Activated T-cell treated with anti-CD3 and anti-CD28 coated beads, Interleukin-2, amount 50 U/mL, for 24 hours (primary cell): ENCODE results near the gene PRXL2B.

Source experiments
- DNase-seq: peaks from one replicate; pipeline ENCODE4 v3.0.0-alpha.2; 2020
- H3K27ac Mint-ChIP-seq: 2 replicates; pipeline ENCODE4 v1.8.0; 2020; ENCODE audit warnings: mild to moderate bottlenecking, mixed read lengths
- H3K27me3 Mint-ChIP-seq: 2 replicates; pipeline ENCODE4 v1.8.0; 2020; ENCODE audit warnings: mixed read lengths
- H3K36me3 Mint-ChIP-seq: 2 replicates; pipeline ENCODE4 v1.8.0; 2020; ENCODE audit warnings: low read depth, mixed read lengths
- H3K4me1 Mint-ChIP-seq: 2 replicates; pipeline ENCODE4 v1.8.0; 2020; ENCODE audit warnings: low read depth, mixed read lengths
- H3K4me3 Mint-ChIP-seq: 2 replicates; pipeline ENCODE4 v1.8.0; 2020; ENCODE audit warnings: mild to moderate bottlenecking, moderate library complexity, mixed read lengths
- H3K9me3 Mint-ChIP-seq: 2 replicates; pipeline ENCODE4 v1.8.0; 2020; ENCODE audit warnings: mixed read lengths

Gene PRXL2B

DNA sequence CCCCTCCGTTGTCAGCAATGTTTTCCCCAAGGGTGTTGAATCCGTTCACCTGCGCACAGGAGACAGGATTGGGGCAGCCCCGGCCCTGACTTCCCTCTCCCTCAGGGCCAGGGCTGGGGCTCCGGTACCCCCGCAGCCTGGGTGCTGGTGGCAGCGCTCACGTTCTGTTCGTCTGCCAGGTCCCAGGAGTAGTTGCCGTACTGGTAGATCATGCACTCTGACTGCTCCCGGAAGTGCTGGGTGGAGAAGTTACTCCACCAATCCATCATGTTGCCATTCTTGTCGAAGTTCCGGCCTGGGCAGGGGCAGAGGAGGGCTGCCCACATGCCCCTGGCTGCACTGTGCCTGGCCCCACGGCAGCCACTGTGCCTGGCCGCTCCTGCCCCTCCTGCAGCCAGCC is 6.1 kb downstream of the PRXL2B start:
- Mint-ChIP-seq H3K4me3 (no peak overlapping the region), H3K27me3 (no peaks in the 10 kb centered on the region), H3K27ac (no peak overlapping the region), H3K4me1 (peaks cover 5% of the 10 kb centered on the region), H3K36me3 (peaks cover 7% of the 10 kb centered on the region), H3K9me3 (no peaks in the 10 kb centered on the region)
- DNase-seq = no peak

DNA sequence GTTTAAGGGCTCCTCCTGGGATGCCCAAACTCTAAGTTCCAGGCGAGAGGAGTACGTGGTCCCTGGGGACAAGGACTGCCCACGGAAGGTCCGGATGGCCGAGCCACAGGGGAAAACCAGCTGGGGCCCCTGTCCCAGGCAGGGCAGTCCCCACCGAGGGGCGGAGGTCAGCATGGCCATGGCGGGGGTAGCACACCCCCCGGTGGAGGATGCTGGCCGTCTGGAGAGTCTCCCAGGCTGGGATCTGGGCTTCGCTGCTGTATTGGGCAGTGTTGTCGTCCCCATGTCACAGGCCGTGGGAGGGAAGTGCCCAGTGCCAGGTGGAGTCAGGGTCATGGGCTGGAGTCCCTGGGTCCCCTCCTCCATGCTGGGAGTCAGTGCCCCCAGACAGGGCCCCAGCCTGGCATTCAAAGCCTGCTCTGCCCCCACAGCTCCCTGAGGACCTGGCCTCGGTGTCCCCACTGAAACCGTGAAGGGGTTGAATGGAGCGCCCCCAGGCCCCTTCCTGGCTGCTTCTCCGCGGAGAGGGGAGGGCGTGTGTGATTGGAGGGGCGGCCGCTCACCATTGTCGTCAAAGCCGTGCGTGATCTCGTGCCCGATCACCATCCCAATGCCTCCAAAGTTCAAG is 6.8 kb downstream of the PRXL2B start:
- no peaks in the 10 kb centered on the region for H3K27me3 Mint-ChIP-seq

DNA sequence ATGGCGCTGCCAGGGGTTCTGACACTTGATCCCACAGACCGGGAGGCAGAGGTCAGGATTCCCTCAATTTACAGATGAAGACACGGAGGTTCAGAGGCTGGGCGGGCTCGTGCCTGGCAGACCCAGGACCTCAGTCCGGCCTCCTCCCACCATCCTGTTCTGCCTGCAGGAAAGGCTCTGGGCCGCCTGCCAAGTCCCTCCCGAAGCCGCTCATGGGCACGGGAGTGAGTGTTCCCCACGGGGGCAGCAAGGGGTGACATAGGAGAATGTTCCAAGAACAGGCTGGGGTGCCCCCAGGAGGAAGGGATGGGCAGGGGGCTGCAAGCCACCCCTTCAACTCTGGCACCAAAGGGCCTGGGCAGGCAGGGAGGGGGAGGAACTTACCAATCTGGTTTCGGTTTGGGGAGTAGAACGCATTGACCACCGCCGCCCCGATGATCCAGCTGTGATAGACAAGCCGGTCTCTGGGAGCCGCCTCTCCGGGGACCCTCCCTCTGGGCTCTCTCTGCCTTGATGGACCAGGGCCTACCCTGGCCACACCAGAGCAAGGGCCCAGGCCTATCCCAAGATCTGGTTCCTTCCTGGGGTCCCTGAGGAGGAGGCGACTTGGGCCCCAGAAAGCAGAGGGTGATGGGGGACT is 7.5 kb downstream of the PRXL2B start:
- H3K4me1 Mint-ChIP-seq = peaks cover 3% of the 10 kb centered on the region
- no peak overlapping the region for H3K4me3 Mint-ChIP-seq
- H3K9me3 Mint-ChIP-seq = peaks cover 2% of the 10 kb centered on the region
- H3K27me3 Mint-ChIP-seq = no peaks in the 10 kb centered on the region
- no peak for DNase-seq
- peaks cover 7% of the 10 kb centered on the region for H3K36me3 Mint-ChIP-seq
- H3K27ac Mint-ChIP-seq = no peak overlapping the region

More for the DNA sequence above, 6.8 kb downstream of the PRXL2B start:
- no peak overlapping the region for H3K27ac Mint-ChIP-seq
- peaks cover 3% of the 10 kb centered on the region for H3K4me1 Mint-ChIP-seq
- H3K36me3 Mint-ChIP-seq = peaks cover 7% of the 10 kb centered on the region
- no peak for DNase-seq
- H3K4me3 Mint-ChIP-seq = no peak overlapping the region
- no peaks in the 10 kb centered on the region for H3K9me3 Mint-ChIP-seq

DNA sequence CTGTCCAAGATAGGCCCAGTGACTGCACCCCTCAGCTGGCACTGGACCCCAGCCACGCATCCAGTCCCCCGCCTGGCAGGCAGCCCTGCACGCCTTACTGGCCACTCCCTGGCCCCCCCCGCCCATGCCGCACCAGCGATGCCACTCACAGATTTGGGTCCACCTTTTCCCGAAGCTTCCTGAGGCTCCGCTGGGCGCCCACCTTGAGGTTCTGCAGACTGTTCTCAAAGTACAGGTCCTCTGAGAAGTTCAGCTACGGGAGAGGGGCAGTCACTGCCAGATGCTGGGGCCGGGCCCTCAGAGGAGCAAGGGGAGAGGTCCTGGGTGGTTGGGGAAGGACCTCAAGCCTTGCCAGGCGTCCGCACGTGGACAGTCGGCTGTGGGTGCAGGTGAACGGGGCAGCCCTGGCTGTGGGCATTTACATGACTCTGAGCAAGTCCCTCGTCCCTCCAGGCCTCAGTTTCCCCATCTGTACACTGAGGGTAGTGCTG is 8.1 kb downstream of the PRXL2B start:
- no peaks in the 10 kb centered on the region for H3K27me3 Mint-ChIP-seq
- peaks cover 3% of the 10 kb centered on the region for H3K4me1 Mint-ChIP-seq
- no peak overlapping the region for H3K4me3 Mint-ChIP-seq
- H3K9me3 Mint-ChIP-seq = peaks cover 2% of the 10 kb centered on the region
- no peak overlapping the region for H3K27ac Mint-ChIP-seq
- peak; percentile 23 for DNase-seq
- peaks cover 1% of the 10 kb centered on the region for H3K36me3 Mint-ChIP-seq

DNA sequence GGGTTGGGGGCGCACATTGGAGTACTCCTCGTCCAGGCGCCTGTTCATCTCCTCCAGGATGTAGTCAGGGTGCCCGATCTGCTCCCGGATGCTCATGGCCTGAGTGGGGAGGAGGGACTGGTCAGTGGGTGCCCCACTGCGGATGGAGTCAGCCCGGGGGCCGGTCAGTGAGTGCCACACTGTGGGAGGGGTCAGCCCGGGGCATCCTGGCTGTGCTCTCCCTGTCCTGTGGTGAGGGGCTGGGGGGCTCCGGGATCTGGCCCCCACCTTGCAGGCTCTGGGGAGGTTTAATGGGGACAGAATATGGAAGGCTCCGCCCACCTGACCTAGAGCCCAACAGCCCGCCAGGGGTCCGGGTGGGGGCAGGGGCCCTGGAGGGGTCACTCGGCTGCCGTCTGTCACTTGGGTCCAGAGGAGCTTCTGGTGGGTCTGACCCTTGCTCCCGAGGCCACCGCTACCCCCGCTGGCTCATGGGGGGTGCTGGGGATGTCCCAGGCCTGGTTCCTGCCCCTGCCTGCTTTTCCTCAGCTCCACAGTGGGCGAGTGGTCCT is 8.8 kb downstream of the PRXL2B start:
- no peaks in the 10 kb centered on the region for H3K36me3 Mint-ChIP-seq
- H3K27me3 Mint-ChIP-seq = no peaks in the 10 kb centered on the region
- peaks cover 3% of the 10 kb centered on the region for H3K4me1 Mint-ChIP-seq
- DNase-seq = no peak
- peaks cover 2% of the 10 kb centered on the region for H3K9me3 Mint-ChIP-seq
- H3K27ac Mint-ChIP-seq = no peak overlapping the region
- H3K4me3 Mint-ChIP-seq = no peak overlapping the region

DNA sequence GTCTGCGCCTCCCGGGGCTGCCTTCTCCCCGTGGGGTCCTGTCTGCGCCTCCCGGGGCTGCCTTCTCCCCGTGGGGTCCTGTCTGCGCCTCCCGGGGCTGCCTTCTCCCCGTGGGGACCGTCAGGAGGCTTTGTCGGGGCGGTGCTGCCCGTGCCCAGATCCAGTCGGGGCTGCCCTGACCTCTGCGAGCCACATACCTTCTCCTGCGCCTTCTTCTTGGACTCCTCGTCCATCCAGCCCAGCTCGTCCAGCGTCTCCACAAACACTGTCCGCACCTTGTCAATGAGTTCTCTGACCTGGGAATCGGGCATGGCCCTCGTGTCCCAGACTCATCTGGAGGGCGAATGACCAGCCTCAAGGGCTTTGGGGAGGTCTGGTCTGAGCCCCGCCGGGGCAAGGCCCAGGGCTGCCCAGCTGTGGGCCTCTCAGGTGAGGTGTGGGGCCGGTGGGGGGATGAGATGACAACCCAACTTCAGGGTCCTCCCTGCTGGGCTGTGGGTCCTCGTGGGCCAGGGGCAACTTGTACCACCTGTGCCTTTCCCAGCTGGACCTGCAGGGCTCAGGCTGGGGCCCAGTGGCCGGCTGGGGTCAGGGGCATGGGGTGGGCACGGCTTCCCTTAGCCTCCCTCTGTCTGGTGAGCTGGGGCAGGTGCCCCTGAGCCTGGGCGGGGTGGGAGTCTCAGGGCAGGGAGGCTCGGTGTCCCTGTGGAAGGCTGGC is 9.4 kb downstream of the PRXL2B start:
- no peak overlapping the region for H3K27ac Mint-ChIP-seq
- H3K4me1 Mint-ChIP-seq = peaks cover 3% of the 10 kb centered on the region
- H3K9me3 Mint-ChIP-seq = peaks cover 2% of the 10 kb centered on the region
- H3K4me3 Mint-ChIP-seq = no peak overlapping the region
- no peak for DNase-seq
- H3K36me3 Mint-ChIP-seq = no peaks in the 10 kb centered on the region
- no peaks in the 10 kb centered on the region for H3K27me3 Mint-ChIP-seq

DNA sequence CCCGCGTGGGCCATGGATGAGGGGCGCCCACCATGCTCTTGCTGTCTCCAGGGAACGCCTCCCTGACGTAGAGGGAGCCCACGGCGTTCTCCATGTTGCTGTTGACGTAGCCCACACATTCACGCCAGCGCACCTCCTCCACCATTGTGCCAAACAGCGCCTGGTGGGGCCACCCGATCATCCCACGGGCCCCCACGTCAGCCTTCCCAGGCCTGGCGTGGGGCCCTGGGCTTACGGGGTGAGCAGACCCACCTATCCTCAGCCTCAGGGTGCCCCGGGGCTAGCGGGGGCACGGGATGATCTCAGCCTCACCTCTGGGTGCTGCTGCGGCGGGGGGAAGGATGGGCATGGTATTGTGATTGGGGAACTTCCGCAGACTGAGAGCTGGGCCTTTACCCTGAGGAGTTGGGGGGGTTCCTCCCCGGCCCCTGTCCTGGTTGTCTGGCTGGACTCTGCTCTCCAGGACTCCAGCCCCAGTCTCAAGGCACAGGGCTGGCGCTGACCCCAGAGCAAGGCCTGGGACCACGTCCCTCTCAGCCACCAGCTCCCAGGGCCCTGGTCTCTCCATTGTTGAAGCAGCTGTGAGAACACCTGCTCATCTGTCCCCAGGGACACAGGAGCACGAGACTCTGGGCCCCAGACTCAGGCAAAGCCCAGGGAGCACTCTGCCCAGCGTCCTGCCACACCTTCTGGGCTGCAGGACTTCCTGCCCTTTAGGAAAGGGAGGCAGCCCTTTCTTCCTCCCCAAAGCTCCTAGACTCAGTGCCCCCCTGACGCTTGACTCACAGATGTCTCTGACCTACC is 10.2 kb downstream of the PRXL2B start:
- no peaks in the 10 kb centered on the region for H3K36me3 Mint-ChIP-seq
- no peak overlapping the region for H3K4me3 Mint-ChIP-seq
- H3K27me3 Mint-ChIP-seq = no peaks in the 10 kb centered on the region
- peaks cover 2% of the 10 kb centered on the region for H3K4me1 Mint-ChIP-seq
- H3K27ac Mint-ChIP-seq = no peak overlapping the region
- DNase-seq = no peak
- peaks cover 2% of the 10 kb centered on the region for H3K9me3 Mint-ChIP-seq

DNA sequence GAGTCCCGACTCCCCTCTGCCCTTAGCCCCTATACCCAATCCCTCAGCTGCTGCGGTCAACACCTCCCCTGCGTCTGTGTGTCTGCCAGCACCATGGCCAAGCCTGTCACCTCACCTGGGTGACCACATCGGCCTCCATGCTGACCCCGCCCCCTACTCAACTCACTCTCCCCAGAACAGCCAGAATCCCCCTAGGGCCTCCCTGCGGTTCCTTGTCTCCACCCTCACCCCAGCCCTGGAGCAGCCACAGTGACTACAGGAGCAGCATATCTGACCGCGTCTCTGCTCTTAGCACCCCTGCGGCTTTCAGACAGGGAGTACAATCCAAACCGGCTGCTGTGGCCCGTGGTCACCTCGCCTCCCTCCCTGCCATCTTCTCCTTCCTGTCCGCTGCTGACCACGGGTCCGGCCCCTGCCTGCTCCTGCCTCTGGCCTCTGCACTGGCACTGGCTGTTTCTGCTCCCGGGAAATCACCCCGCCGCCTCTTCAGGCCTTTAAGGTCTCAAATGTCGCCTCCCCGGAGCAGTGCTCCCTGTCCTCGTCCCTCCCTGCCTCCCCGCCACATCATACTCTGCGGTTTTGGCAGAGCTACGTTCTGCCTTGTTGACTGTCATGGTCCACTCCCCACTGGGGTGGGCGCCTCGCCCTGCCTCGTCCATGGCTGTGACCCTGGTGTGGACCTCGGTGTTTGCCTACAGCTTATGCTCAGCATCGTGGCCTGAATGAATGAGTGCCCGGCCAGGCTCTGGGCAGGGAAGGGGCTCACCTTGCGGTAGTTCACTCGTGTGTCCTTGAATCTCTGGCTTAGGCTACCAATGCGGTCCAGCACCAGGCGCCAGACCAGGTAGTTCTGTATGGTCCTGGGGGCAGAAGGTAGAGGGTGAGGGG is 11.1 kb downstream of the PRXL2B start:
- peaks cover 2% of the 10 kb centered on the region for H3K9me3 Mint-ChIP-seq
- DNase-seq = no peak
- H3K27me3 Mint-ChIP-seq = no peaks in the 10 kb centered on the region
- no peaks in the 10 kb centered on the region for H3K36me3 Mint-ChIP-seq
- H3K4me3 Mint-ChIP-seq = no peak overlapping the region
- H3K27ac Mint-ChIP-seq = no peak overlapping the region
- peaks cover 1% of the 10 kb centered on the region for H3K4me1 Mint-ChIP-seq

DNA sequence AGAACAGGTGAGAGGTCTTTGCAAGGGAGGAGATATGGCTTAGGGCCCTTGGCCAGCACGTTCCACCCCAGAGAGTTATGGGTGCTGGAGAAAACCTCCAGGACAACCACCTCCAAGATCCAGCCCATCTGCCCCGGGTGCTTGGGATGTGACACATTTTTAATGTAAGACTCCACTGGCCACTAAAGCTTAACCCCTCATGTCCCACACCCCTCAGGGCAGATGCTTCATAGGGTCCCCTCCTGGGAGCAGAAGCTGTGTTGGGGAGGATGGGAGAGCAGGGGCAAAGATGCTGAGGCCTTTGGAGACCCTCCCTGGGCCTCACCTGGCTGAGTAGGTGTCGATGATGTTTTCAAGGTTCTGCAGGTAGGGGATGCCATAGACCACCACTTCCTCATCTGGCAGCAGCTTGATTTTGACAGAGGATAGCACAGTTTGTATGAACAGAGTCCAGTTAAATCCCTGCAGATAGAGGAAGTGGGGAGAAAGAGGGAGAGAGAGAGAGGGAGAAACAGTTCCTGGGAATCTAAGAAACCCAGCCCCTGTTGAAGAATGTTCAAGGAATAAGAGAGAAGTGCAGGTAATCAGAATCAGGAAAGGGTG is 11.9 kb downstream of the PRXL2B start:
- Mint-ChIP-seq H3K9me3 (peaks cover 2% of the 10 kb centered on the region), H3K4me3 (no peak overlapping the region), H3K4me1 (no peaks in the 10 kb centered on the region), H3K27ac (no peak overlapping the region), H3K27me3 (no peaks in the 10 kb centered on the region), H3K36me3 (no peaks in the 10 kb centered on the region)
- DNase-seq = no peak

DNA sequence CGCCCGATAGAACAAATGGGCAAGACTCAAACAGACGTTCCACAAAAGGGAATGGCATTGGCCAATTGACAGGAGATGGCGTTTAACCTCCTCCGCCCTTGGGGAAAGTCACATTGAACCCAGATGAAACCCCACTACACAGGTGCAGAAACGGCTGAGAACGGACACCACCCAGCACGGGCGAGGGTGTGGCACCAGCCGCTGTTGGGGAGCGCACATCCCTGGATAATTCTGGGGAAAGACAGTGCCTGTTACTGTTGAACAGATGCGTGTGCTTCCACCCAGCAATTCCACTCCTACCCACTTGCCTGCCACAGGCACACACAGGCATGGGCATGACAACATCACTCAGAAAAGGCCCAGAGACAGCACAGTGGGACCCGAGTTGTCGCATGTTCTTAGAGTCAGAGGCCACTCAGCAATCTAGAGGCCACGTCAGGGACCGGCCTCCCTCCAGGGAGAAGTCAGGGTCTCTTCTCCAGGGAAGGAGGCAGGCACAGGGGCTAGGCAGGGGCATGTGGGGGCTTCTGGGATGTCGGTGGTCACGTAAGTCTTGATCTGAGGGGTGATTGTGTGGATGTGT is 15.2 kb downstream of the PRXL2B start:
- Mint-ChIP-seq H3K4me3 (no peak overlapping the region), H3K9me3 (peaks cover 2% of the 10 kb centered on the region), H3K27ac (no peak overlapping the region), H3K36me3 (no peaks in the 10 kb centered on the region), H3K4me1 (no peaks in the 10 kb centered on the region), H3K27me3 (no peaks in the 10 kb centered on the region)
- DNase-seq = no peak

DNA sequence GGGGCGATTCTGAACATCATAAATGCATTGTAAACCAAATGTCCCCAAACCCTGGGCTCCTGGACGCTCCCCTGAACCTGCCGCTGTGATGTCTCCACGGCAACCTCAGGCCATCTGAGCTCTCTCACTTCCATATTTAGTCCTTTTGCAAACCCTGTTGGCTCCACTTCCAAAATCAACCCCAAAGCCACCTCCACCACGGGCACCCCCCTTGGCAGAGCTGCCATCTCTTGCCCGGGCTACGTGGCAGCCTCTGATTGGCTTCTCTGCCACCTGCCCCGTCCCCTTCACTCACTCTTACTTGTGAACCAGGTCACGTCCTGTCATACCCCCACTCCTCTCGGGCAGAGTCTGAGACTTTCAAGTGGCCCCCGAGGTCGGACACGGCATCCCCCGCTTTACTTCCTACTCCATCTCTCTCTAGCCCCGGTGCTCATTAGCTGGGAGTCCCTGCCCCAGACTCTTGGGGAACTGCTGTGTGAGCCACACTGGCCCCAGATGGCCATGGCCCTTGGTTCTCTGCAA is 15.8 kb downstream of the PRXL2B start:
- H3K4me1 Mint-ChIP-seq = no peaks in the 10 kb centered on the region
- H3K27ac Mint-ChIP-seq = no peak overlapping the region
- no peaks in the 10 kb centered on the region for H3K36me3 Mint-ChIP-seq
- DNase-seq = no peak
- no peaks in the 10 kb centered on the region for H3K27me3 Mint-ChIP-seq
- H3K4me3 Mint-ChIP-seq = no peak overlapping the region
- peaks cover 2% of the 10 kb centered on the region for H3K9me3 Mint-ChIP-seq

DNA sequence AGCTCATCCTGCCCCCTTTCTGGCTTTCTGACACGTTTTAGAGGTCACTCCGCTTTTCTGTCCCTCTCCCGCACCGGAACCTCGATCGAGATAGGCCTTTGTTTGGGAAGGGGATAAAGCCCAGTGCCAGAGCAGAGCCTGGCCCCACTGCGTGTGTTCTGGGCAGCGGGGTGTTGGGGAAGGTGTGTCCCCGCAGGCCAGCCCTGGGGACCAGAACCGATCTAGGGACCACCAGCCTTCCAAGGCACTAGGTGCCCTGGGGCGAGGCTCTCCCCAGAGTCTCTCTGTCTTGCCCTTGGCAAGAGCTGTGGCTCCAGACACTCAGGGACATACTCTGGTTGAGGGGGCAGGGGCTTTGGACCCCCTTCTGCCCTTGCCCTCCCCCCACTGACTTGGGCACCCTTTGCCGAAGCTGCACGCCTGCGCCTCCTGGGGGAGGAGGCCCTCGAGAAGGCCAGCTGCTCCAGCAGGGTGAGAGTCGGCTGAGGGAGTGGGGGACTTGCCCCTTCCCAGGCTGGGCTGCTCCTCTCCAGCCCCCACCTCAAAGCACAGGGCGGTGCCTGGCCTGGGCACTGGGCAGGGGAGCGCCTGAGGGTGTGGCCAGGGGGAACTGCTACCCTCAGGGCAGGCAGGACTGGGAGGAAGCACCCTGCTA is 16.4 kb downstream of the PRXL2B start:
- H3K4me1 Mint-ChIP-seq = no peaks in the 10 kb centered on the region
- peaks cover 2% of the 10 kb centered on the region for H3K9me3 Mint-ChIP-seq
- H3K36me3 Mint-ChIP-seq = no peaks in the 10 kb centered on the region
- H3K27me3 Mint-ChIP-seq = no peaks in the 10 kb centered on the region
- H3K4me3 Mint-ChIP-seq = no peak overlapping the region
- DNase-seq = no peak
- no peak overlapping the region for H3K27ac Mint-ChIP-seq
